K562 (cell line): ENCODE data around the gene AEN. TPM values are rescaled to one million over a fixed set of nuclear protein-coding genes. Genes with fewer than 3 reads are reported as not detected.
A peak's percentile ranks its signal among the peaks of the same experiment; 100 is the strongest.

Experiments used
- CBX1 ChIP-seq: sonication (generic); IDR thresholded peaks from 2 replicates; pipeline ENCODE4 v1.6.1; 2016; ENCODE audit warnings: antibody characterized with exemption, low read depth, mild to moderate bottlenecking
- ELF2 ChIP-seq: fragments of 250-450 bp; sonication (Bioruptor Pico); IDR thresholded peaks from 2 replicates; pipeline ENCODE4 v1.5.0; 2021; ENCODE audit warnings: mild to moderate bottlenecking
- FIP1L1 ChIP-seq: fragments of 200-400 bp; formaldehyde crosslinking; IDR thresholded peaks from 2 replicates; pipeline ENCODE4 v1.6.1; 2018; ENCODE audit warnings: mild to moderate bottlenecking, low read depth, low read length; ENCODE audit not compliant: poor library complexity, severe bottlenecking
- FOXA1 ChIP-seq: fragments of 450-650 bp; IDR thresholded peaks from 2 replicates; pipeline ENCODE4 v1.6.1; 2016; ENCODE audit warnings: mild to moderate bottlenecking, borderline replicate concordance
- GABPA ChIP-seq: fragments of 200-800 bp; sonication (Bioruptor generic); conservative IDR thresholded peaks from 2 replicates; pipeline ENCODE4 v1.6.1; 2016; ENCODE audit warnings: low read depth, missing genetic modification characterization, missing compliant biosample characterization
- ILK ChIP-seq: fragments of 450-650 bp; IDR thresholded peaks from 2 replicates; pipeline ENCODE4 v1.6.1; 2016; ENCODE audit warnings: missing genetic modification characterization, low read depth, mild to moderate bottlenecking, missing compliant biosample characterization, moderate library complexity, borderline replicate concordance
- KDM4B ChIP-seq, 2 experiments: fragments of 450-650 bp in 1 of 2; sonication (generic) in 1 of 2; IDR thresholded peaks; 2 replicates each; pipeline ENCODE4 v1.6.1; 2016 to 2017; ENCODE audit warnings: borderline replicate concordance in 2 of 2, antibody characterized with exemption in 1 of 2, low read depth in 1 of 2, mild to moderate bottlenecking in 1 of 2
- NFIX ChIP-seq: fragments of 250-450 bp; sonication (Bioruptor Pico); IDR thresholded peaks from 2 replicates; pipeline ENCODE4 v1.4.0; 2020; ENCODE audit warnings: low read depth, mild to moderate bottlenecking, moderate library complexity
- POLR2G ChIP-seq: fragments of 200-400 bp; formaldehyde crosslinking; IDR thresholded peaks from 2 replicates; pipeline ENCODE4 v1.6.1; 2017; ENCODE audit warnings: low read depth, mild to moderate bottlenecking, antibody characterized with exemption, low read length, moderate library complexity
- RAD51 ChIP-seq: fragments of 450-650 bp; IDR thresholded peaks from 2 replicates; pipeline ENCODE4 v1.7.1; 2016; ENCODE audit warnings: low read depth, mild to moderate bottlenecking, borderline replicate concordance
- SPI1 ChIP-seq: IDR thresholded peaks from 2 replicates; pipeline ENCODE4 v1.6.1; 2011; ENCODE audit warnings: low read depth, low read length, control low read depth, borderline replicate concordance
- TCFL5 ChIP-seq: fragments of 250-450 bp; sonication (Bioruptor Pico); conservative IDR thresholded peaks from 2 replicates; pipeline ENCODE4 v1.6.1; 2021; ENCODE audit warnings: mild to moderate bottlenecking, moderate library complexity, matching md5 sums
- polyA plus RNA-seq, 8 experiments: library from polyadenylated mRNA; depleted of rRNA in 4 of 8; stranded (reverse) in 5 of 8; unstranded in 3 of 8; fragments of >200 nt; fragmentation: Nextera tagmentation in 2 of 8; fragmentation: Illumina TruSeq in 1 of 8; extraction: Ambion mirVana in 2 of 8; extraction: Trizol in 1 of 8; gene quantifications; 2 replicates each; pipeline versions ENCODE4 v1.2.1 to v1.2.3, GENCODE V29; 2011 to 2014; ENCODE audit warnings: inconsistent platforms in 1 of 8, missing spikeins in 1 of 8
- total RNA-seq, 7 experiments: library from RNA; depleted of rRNA in 6 of 7; stranded (reverse); fragments of >200 nt in 6 of 7; fragmentation: Illumina TruSeq in 2 of 7; extraction: Trizol in 2 of 7; gene quantifications; 2 replicates each; pipeline versions ENCODE4 v1.2.1 to v1.2.3, GENCODE V29; 2011 to 2021; ENCODE audit warnings: low replicate concordance in 1 of 7
- TF ChIP-seq, protein P1 (sequence below), 2 experiments: fragments of 450-650 bp in 1 of 2; sonication (generic) in 1 of 2; formaldehyde crosslinking; conservative IDR thresholded peaks; 2 replicates each; pipeline versions ENCODE4 v1.4.0 to v1.8.1; 2020 to 2022; ENCODE audit warnings: mild to moderate bottlenecking in 1 of 2, missing genetic modification reagents in 1 of 2
- TF ChIP-seq, protein P2 (sequence below): sonication (generic); formaldehyde crosslinking; IDR thresholded peaks from 2 replicates; pipeline ENCODE4 v1.9.0; 2022; ENCODE audit warnings: mild to moderate bottlenecking, missing genetic modification reagents
- TF ChIP-seq, protein P3 (sequence below), 2 experiments: fragments of 450-650 bp in 1 of 2; IDR thresholded peaks; 2 replicates each; pipeline ENCODE4 v1.6.1; 2011 to 2017; ENCODE audit warnings: low read depth in 2 of 2, antibody characterized with exemption in 1 of 2, borderline replicate concordance in 1 of 2, low read length in 1 of 2, mild to moderate bottlenecking in 1 of 2, mixed read lengths in 1 of 2; ENCODE audit not compliant: control insufficient read depth in 1 of 2
- TF ChIP-seq, protein P4 (sequence below): sonication (generic); formaldehyde crosslinking; IDR thresholded peaks from 2 replicates; pipeline ENCODE4 v1.8.0; 2022; ENCODE audit warnings: mild to moderate bottlenecking, missing genetic modification reagents

AEN gene
- total and polyA plus RNA-seq, 9 of the 15 experiments (the other 6 are each of a cell fraction or from before 2014, with no cell fraction given), result 9.0 to 51.0 (median 32.8) TPM

DNA sequence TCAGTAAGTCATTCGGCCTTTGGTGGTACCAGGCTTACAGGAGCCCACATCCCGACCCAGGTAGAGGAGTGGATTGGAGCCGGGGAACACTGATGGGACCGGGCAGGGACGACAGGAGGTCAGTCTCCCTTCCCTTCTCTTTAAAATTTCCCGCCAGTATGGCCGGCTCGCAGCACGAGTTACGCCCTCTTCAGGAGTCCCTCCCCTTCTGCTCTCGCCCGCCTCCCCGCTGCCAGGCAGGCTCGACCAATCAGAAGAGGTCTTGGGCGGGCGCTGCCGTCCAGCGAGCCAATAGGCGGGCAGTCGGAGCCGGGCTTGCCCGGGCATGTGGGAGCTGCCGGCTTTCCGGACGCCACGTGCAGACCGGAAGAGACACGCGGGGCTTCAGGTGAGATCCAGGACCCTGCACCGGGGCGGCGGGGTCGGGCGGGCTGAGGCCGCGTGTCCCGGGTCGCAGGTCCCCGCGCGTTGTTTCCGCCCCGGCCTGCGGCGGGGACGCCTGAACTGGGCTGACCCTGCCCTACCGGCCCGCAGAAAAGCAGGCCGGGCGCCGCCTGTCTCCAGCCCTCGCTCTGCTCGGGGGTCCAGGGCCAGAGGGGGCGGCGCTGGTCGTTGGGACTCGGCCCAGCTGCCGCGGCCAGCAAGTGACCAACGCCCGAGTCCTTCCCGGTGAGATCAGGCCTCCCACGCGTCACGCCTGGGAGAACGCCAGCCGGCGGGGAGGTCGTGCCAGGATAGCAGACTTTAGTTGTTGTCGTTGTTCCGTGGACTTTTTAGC, at the start of gene AEN (continued):
- TF ChIP-seq, protein P1, sequence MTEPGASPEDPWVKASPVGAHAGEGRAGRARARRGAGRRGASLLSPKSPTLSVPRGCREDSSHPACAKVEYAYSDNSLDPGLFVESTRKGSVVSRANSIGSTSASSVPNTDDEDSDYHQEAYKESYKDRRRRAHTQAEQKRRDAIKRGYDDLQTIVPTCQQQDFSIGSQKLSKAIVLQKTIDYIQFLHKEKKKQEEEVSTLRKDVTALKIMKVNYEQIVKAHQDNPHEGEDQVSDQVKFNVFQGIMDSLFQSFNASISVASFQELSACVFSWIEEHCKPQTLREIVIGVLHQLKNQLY (CRISPR knock-in tag; conservative IDR thresholded peaks at IDR 0.05), result 0 out of 4 replicates have a peak, but pooled peaks of 1 of the 2 experiments have one; percentile 51
- TF ChIP-seq SPI1 (no peak), ELF2 (CRISPR knock-in tag) (peak; percentile 62; the same call in 1 of the 2 replicates), CBX1 (peak; percentile 80), GABPA (tag) (peak; percentile 85), NFIX (no peak), FIP1L1 (peak; percentile 80), FOXA1 (no peak), ILK (no peak), RAD51 (no peak), POLR2G (peak; percentile 93), KDM4B (IDR thresholded peaks at IDR 0.05; ENCODE audit: borderline replicate concordance in 2 of 2, low read depth in 1 of 2) (no peak), TCFL5 (CRISPR knock-in tag) (no peak)
- TF ChIP-seq, protein P2, sequence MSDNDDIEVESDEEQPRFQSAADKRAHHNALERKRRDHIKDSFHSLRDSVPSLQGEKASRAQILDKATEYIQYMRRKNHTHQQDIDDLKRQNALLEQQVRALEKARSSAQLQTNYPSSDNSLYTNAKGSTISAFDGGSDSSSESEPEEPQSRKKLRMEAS (CRISPR knock-in tag), result peak; percentile 99
- TF ChIP-seq, protein P3, sequence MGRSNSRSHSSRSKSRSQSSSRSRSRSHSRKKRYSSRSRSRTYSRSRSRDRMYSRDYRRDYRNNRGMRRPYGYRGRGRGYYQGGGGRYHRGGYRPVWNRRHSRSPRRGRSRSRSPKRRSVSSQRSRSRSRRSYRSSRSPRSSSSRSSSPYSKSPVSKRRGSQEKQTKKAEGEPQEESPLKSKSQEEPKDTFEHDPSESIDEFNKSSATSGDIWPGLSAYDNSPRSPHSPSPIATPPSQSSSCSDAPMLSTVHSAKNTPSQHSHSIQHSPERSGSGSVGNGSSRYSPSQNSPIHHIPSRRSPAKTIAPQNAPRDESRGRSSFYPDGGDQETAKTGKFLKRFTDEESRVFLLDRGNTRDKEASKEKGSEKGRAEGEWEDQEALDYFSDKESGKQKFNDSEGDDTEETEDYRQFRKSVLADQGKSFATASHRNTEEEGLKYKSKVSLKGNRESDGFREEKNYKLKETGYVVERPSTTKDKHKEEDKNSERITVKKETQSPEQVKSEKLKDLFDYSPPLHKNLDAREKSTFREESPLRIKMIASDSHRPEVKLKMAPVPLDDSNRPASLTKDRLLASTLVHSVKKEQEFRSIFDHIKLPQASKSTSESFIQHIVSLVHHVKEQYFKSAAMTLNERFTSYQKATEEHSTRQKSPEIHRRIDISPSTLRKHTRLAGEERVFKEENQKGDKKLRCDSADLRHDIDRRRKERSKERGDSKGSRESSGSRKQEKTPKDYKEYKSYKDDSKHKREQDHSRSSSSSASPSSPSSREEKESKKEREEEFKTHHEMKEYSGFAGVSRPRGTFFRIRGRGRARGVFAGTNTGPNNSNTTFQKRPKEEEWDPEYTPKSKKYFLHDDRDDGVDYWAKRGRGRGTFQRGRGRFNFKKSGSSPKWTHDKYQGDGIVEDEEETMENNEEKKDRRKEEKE (IDR thresholded peaks at IDR 0.05; ENCODE audit: borderline replicate concordance in 1 of 2, control insufficient read depth in 1 of 2, low read depth in 2 of 2, low read length in 1 of 2), result no peak
- TF ChIP-seq, protein P4, sequence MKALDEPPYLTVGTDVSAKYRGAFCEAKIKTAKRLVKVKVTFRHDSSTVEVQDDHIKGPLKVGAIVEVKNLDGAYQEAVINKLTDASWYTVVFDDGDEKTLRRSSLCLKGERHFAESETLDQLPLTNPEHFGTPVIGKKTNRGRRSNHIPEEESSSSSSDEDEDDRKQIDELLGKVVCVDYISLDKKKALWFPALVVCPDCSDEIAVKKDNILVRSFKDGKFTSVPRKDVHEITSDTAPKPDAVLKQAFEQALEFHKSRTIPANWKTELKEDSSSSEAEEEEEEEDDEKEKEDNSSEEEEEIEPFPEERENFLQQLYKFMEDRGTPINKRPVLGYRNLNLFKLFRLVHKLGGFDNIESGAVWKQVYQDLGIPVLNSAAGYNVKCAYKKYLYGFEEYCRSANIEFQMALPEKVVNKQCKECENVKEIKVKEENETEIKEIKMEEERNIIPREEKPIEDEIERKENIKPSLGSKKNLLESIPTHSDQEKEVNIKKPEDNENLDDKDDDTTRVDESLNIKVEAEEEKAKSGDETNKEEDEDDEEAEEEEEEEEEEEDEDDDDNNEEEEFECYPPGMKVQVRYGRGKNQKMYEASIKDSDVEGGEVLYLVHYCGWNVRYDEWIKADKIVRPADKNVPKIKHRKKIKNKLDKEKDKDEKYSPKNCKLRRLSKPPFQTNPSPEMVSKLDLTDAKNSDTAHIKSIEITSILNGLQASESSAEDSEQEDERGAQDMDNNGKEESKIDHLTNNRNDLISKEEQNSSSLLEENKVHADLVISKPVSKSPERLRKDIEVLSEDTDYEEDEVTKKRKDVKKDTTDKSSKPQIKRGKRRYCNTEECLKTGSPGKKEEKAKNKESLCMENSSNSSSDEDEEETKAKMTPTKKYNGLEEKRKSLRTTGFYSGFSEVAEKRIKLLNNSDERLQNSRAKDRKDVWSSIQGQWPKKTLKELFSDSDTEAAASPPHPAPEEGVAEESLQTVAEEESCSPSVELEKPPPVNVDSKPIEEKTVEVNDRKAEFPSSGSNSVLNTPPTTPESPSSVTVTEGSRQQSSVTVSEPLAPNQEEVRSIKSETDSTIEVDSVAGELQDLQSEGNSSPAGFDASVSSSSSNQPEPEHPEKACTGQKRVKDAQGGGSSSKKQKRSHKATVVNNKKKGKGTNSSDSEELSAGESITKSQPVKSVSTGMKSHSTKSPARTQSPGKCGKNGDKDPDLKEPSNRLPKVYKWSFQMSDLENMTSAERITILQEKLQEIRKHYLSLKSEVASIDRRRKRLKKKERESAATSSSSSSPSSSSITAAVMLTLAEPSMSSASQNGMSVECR, result peak; percentile 97
